NK-92 treated with Interleukin-12 subunit alpha and Interleukin-12 subunit beta, amount 100 ng/mL, for 24 hours (cell line): ENCODE results near the gene CAMK2A.
"Not testable (repeated sequence)": the region's sequence is repeated elsewhere in the genome, so short reads cannot be mapped to it uniquely, and the experiment has no call there.

Experiments
- DNase-seq: peaks from one replicate; lab custom pipeline; 2025; lab: John Stamatoyannopoulos, UW

The CAMK2A gene

DNA sequence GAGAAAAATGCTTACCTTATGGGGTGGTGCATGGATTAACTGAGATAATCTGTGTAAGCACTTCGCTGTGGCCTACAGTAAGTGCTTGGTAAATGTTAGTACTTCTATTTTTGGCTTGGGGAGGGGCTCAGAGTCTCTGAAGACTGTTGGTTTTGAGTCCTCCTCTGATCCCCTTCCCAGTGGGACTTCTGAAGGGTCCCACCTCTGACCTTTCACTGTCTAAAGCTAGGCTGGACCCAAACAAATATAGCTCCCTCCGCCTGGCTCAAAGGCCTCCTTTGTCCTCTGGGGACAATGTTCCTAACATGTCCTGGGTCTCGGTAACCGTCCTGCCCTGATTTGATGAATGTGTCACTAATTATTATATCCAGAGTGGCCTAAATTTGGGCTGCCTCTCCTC lies 34.8 kb downstream of the CAMK2A start:
- no peak for DNase-seq

DNA sequence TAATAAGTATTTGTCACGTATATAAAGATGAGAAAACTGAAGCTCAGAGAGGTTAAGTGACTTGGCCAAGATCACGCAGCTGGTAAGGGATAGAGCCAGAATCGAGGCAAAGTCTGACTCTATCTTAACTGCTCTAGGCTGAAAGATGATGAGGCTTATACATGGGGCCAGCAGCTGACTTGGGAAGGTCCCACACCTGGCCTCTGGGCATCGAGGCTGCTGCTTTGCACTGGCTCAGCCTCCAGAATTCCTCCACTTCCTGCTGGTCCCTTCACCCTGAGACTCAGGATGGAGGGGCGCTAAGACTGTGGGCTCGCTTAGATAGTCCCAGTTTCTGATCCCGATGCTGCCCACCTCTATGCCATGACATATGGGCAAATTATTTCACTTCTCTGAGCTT lies 35.2 kb downstream of the CAMK2A start:
- no peak for DNase-seq

DNA sequence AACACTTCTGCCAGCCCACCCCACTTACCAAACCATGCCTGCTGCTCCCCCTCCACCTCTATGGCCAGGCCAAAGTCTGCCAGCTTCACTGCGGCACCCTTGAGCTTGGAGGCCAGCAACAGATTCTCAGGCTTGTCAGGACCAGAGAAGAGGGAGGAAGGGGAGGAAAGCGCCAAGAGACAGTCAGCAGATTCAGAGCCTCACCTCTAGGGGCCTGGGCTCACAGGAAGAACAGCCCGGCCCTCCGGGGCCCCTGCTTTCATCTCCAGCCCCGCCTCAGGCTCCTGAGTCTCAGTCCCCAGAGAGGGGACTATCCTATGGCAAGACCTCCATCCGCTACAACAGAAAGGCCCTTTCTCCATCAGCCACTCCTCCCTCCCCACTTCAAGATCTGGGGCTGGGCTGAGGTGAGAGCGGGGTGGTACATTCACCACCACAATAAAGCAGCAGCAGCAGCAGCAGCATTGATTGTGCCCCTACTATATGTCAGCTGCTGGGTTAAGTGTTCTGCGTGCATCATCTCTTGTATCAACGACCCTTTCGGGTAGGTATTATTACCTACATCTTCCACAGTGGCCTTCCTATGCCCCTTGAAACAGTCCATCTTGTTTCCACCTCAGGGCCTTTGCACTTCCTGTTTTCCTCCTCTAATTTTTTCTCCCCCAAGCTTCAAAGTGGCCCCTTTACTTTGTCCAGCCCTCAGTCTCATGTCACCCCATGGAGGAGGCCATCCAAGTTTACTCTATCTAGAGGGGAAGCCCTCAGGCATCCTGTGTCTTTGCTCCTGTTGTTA lies 36.0 kb downstream of the CAMK2A start:
- DNase-seq = no peak

- no peak for DNase-seq
Observed at GRCh38 chr5:150252489-150252888, 37.1 kb downstream of the CAMK2A start.

DNA sequence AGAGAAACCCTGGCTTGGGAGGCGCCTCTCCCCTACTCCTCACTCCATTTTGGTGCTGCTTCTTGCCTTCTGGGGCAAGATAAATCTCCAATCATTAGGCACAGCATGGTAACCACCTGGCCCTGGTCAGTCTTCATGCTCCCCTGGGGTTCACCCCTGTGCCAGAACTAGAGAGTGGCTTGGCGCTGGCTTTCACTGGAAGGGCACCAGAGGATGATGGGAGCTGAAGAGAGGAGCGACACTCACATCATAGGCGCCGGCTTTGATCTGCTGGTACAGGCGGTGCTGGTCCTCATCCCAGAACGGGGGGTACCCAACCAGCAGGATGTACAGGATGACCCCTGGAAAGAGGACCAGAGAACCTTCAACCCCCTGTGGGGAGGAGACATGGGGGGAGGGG lies 38.1 kb downstream of the CAMK2A start:
- DNase-seq = no peak

- no peak for DNase-seq
Observed at GRCh38 chr5:150249744-150250143, 39.8 kb downstream of the CAMK2A start.

- no peak for DNase-seq
Observed at GRCh38 chr5:150248946-150249345, 40.6 kb downstream of the CAMK2A start.

DNA sequence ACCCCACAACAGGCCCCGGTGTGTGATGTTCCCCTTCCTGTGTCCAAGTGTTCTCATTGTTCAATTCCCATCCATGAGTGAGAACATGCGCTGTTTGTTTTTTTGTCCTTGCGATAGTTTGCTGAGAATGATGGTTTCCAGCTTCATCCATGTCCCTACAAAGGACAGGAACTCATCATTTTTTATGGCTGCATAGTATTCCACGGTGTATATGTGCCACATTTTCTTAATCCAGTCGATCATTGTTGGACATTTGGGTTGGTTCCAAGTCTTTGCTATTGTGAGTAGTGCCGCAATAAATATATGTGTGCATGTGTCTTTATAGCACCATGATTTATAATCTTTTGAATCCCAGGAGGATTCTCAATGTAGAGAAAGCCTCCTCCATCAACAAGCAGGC lies 41.1 kb downstream of the CAMK2A start:
- not testable (repeated sequence) for DNase-seq

DNA sequence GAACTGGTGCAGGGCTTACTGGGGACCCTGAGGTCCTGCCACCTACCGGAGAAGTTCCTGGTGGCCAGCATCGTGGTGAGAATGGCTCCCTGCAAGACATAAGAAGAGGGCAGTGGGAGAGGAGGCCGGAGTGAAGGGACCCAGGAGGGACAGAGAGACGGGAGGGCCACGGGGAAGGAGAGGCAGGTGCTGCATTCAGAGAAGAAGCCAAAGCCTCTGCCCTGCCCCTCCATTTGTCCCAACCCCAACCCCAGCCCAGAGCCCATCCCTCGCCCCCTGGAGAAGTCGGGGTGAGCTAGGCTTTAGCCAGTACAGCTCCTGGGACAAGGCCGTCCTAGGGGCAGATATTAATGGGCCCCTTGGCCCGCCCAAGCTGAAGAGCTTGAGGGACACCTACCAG lies 41.8 kb downstream of the CAMK2A start:
- no peak for DNase-seq

DNA sequence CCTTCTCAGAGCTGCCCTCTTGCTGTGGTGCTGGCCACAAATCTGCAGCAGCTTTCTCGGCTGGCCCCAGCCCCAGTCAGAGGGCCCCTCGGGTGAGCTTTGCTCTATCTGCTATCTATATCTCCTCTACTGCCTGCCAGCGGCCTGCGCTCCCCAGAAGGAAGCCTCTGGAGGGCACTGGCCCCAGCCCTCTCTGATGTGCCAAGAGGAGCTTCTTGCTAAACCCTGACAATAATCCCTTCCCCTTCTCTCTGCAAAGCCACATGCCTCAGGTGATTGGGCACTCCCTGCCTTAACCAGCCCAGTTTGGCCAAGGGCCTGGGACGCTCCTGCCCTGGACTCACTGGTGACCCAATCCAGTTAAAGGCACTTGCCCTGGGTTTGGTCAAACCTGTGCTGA lies 42.7 kb downstream of the CAMK2A start:
- no peak for DNase-seq

GRCh38 chr5:150246429-150246828 lies 43.1 kb downstream of the CAMK2A start:
- DNase-seq = no peak

DNA sequence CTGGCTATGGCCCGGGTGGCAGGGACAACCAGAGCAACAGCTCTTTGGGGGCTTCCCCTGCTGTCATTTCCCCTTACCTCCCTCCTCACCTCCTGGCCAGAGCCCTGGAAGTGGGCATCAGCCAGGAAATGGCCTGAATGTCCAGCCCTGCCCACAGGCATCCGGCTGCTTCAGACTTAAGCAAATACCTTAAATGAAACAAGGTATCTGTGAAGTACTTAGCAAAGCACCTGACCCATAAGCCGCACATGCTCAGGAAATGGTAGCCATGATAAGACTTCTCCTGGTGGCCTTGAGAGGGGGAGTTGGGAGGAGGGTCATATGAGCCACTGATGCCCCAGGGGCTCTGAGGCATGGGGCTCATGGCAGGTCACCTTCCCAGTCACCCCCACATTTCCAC lies 43.8 kb downstream of the CAMK2A start:
- DNase-seq = no peak

DNA sequence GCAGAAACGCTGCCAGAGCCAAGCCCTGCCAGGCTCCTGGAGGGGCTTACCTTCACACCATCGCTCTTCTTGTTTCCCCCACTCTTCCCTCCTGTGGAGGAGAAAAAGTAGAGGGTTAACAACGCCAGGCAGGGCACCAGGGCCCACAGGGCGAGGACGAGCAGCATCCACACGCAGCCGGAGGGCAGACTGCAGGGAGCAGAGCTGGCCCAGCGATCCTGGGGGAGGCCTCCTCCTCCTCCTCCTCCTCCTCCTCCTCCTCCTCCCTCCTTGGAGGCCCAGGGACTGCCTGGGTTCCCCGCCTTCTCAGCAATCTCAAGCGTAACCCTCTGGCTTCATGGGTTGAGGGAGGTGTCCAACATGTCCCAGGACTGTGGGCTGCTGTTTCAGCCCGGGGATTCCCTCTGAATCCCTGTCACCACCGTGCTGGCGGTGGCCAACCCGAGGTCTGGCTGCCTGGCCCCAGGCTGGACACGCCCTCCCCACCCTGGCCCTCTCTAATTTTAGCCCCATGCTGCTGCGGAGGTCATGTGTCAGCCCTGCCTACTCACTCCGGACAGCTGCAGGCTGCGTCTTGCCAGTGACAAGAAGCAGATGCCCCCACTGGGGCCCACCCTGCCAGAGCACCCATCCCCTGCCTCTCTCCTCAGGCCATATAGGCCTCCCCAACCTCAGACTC lies 44.3 kb downstream of the CAMK2A start:
- no peak for DNase-seq

- no peak for DNase-seq
Observed at GRCh38 chr5:150244209-150244608, 45.4 kb downstream of the CAMK2A start.

DNA sequence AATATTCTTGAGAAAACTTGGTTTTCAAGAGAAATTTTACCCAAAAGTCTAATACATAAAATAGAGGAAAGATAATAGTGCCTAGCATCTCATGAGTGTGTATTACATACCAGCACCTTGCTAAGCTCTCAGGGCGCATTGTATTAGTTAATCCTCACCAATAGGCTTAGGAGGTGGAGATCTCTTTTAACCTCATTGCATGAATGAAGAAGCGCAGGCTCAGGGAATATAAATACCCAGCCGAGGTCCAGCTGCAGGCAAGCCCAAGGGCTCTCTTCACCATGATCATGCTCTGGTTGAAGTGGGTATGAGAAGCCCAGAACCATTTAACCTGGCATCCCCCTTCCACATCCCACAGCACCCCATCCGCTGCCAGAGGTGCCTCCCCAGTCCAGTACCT lies 46.0 kb downstream of the CAMK2A start:
- no peak for DNase-seq

- DNase-seq = no peak
Observed at GRCh38 chr5:150242251-150242894, 47.2 kb downstream of the CAMK2A start.

DNA sequence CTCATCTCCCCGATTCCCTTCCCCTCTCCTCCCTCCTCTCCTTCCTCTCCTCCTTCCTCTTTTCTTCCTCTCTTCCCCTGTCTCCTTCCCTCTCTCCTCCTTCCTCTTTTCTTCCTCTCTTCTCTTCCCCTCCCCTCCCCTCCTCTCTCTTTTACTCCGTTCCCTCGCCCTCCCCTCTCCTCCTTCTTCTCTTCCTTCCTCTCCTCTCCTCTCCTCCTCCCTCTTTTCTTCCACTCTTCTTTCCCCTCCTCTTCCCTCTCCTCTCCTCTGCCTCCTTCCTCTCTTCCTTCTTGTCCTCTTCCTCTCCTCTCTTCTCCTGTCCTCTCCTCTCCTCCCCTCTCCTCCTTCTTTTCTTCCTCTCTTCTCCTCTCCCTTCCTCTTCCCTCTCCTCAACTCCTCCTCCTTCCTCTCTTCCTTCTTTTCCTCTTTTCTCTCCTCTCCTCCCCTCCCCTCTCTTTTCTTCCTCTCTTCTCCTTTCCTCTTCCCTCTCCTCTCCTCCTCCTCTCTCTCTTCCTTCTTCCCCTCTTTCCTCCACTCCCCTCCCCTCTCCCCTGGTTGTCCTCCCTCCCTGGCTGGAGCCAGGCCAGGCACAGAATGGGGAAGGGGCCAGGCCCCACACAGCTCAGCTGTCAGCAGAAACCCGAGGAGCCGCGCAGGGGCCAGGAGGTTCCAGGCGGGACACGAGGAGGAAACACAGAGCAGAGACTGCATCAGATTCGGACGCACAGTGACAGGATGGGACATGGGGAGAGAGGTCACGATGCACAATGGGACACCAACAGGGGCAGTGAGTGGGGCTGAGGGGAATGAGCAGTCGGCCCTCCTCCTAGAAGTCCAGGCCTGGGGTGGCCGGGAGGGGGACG lies 48.0 kb downstream of the CAMK2A start:
- no peak for DNase-seq

DNA sequence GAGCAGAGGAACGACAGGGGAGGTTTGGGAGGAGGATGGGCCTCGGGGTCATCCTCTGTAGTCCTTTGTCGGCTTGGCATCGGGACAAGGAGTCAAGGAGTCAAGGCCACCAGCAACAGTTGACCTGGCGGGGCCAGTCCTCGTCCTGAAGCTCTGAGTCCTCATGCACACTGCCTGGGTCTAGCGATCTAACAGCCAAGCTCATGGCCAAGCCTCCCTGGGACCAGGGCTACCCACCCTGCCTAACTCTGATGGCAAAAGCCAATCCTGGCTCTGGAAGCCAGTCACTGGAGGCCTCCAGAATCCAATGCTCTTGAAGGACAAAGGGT lies 49.8 kb downstream of the CAMK2A start:
- no peak for DNase-seq

DNA sequence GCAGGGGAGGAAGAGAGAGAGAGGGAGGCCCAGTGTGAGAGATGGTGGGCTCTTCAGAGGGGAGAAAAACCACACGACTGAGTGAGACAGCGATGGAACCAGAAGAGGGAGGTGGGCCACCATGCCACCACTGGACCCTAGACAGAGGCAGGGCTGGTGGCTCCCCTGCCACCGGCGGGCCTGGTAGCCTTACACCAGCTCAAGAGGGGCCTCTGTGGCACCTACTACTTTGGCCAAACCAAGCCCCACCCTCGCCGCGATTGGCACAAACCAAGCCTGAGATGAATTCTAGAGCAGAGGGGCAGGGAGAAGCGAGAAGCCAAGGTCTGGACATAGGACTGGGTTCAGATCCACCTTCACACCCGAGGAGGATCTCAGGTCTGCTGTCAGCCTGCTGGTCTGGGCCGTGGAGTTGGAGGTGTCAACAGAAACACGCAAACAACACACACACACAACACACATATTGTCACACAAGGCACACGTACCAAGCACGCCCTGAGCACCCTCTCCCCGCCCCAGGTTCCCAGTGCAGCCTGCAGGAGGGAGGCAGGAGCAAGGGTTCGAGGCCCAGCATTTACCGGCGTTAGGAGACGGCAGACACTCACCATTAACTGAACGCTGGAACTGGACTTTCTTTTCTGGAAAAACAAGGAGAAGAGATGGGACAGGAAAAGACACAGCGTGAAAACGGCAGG lies 50.3 kb downstream of the CAMK2A start:
- no peak for DNase-seq

- DNase-seq = no peak
Observed at GRCh38 chr5:150238646-150239045, 50.9 kb downstream of the CAMK2A start.

DNA sequence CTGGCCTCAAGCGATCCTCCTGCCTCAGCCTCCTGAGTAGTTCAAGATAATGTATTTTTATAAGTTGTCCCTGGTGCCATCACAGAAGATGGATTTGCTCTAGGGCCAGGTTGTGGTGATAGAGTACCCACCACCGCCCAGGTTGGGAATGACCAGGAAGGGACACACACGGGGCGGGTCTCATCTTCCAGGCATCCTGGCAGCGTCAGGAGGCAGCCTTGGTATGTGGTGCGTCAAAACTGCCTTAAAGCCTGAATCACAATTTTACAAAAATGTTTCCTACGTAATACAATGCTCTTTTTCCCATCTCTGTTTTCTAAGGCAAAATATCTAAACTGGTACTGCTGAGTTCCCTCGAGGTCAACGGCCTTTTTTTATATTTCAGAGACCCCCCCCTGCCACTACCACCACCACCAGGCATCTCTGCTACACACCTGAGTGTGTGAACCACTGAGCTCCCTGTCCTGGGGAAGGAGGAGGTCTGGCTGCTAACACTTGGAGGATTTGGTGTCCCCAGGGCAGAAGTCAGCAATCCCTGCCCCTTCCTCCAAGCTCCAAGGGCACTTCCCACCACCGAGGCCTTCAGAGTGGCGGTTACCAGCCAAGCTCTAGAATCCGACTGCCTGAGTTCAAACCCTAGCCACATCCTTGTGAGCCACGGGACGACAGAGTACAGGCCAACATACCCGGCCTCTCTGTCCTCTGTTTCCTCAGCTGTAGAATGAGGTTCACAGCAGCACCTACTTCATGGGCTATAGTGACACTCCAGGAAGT lies 52.4 kb downstream of the CAMK2A start:
- no peak for DNase-seq
